GM19463 (cell line): Measurements from ENCODE around the gene TBC1D3E.
"Not testable (repeated sequence)": the region's sequence is repeated elsewhere in the genome, so short reads cannot be mapped to it uniquely, and the experiment has no call there.

Experiments used
- ATAC-seq: cut with Tn5 transposase; IDR thresholded peaks from one replicate; pipeline ENCODE4 v1.9.1; 2021; ENCODE audit warnings: mild to moderate bottlenecking, moderate library complexity; ENCODE audit not compliant: unreplicated experiment

Gene TBC1D3E

DNA sequence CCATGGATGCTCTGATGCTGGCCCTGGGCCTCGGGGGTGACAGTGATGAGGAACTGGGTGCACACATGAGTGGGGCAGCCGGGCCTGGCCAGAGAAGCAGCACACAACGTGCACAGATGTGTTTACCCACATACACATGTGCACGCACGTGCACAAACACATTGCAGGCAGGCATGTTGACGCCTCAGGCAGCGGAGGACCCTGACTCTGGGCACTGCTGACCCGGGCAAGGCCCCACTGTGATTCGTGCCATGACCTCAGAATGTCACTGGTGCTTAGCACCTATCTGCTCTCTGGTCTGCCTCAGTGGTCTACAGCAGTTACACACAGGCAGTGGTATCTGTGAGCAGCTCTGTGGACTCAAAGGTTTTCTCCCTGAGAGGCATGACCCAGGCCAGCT is at the start of gene TBC1D3E:
Gene TBC1D3E (plus strand): TSS at position 301 of the 400 bp plus-strand sequence. CDS start 1,545 bp downstream, outside the sequence.
- not testable (repeated sequence) for ATAC-seq

DNA sequence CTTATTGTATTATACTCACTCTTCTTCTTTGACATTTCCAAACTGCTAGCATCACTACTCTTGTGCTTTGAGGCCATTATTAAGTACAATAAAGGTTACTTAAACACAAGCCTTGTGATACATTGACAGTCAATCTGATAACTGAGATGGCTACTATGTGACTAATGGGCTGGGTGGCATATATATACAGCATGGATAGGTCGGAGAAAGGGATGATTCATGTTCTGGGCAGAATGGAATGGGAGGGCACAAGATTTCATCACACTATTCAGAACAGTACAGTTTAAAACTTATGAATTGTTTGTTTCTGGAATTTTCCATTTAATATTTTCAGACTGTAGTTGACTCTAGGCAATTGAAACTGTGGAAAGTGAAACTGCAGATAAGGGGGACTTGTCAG is 40.4 kb upstream of the TBC1D3E start:
- not testable (repeated sequence) for ATAC-seq

DNA sequence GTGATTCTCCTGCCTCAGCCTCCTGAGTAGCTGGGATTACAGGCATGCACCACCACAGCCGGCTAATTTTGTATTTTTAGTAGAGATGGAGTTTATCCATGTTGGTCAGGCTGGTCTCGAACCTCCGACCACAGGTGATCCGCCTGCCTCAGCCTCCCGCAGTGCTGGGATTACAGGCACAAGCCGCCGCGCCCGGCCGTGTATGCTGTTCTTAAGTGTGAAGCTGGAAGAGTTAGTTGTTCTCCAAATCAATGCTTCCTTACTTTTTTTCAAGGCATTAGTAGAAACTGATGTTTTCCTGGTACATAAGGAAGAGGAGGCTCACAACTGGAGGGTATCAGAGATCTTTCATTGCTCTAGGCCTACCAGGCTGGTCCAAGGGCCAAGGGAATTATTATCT is 39.6 kb upstream of the TBC1D3E start:
- not testable (repeated sequence) for ATAC-seq

DNA sequence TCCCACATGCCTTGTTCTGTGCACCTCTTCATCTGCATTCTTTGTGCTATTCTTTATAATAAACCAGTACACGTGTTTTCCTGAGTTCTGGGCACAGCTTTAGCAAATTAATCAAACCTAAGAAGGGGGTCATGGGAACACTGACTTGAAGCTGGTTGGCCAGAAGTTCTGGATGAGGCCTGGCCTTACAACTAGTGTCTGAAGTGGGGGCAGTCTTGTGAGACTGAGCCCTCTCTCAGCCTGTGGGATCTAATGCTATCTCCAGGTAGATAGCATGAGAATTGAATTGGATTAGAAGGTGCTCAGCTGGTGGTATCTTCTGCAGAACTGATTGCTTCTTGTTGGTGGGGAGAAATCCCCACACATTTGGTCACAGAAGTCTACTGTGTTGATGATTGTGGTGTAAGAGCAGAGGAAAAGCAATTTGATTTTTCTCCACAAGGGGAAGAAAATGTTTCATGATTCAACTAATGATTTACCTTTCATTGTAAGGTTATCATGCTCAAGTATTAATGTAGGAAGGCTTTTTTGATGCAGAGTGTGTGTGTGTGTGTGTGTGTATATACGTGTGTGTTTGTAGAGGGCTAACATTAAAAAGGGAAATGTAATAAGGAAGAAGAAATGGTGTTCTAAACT is 33.6 kb upstream of the TBC1D3E start:
- ATAC-seq = not testable (repeated sequence)

DNA sequence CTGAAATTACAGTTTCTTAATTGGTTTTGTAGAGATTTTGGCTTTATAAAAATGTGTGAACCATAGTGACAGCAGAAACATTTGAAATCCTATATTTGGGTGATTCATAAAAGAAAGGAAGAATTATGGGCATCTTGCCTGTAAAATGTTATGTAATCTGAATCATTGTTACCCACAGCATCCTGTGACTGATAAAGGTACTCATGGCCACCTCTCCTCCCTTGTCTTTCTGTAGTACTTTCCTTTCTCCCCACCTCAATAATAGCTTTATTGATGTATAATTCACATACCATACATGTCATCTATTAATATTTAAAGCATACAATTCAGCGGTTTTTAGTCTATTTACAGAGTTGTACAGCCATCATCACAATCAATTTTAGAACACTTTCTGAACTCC is 28.5 kb upstream of the TBC1D3E start:
- ATAC-seq = not testable (repeated sequence)

DNA sequence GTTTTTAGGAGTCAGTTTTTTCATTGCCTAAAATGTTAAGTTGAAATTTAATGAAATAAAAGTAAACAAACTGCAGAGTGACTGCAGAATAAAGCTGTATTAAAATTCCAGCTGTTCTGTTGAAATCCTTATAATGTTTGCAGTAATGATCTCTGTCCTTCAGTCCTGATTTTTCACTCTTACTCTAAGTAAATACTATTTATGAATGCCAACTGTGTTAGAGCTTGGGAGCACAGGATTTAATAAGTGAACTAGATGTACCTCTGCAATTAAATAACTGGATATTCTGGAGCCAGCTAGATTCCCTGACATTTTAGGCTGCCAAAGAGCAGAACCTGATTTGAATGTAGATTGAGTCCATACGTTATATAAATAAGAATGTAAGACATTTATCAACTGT is 7.9 kb upstream of the TBC1D3E start:
- not testable (repeated sequence) for ATAC-seq

DNA sequence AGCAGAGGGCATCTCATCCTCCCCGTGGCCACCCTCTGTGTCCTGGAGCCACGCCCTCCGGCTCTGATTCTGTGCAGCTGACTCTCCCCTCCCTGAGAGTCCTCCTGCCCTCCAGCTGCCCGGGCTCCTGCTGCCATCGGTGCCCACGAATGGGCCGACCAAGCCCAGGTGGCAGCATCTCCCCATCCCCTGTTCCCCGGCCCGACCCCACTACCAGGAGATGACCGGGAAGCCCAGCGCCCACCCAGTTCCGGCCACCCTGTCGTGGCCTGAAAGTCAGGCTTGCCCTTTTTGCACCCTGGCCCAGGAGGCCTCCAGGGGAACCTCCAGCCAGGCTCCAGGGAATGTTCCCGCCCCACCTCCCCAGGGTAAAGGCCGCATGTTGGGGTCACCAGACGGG is 7.1 kb downstream of the TBC1D3E start:
- ATAC-seq = not testable (repeated sequence)
